NCI-H2196 treated with DMSO at 0.1 percent for 48 hours (cell line): ENCODE data around the gene CCDC106.

ENCODE experiments used
- DNase-seq: peaks from one replicate; lab custom pipeline; 2025; ENCODE audit not compliant: unreplicated experiment; lab: John Stamatoyannopoulos, UW

CCDC106 gene

GRCh38 chr19:55694656-55695491, 46.9 kb downstream of the CCDC106 start:
- DNase-seq = no peak

- no peak for DNase-seq
These were observed 47.7 kb downstream of the CCDC106 start for GRCh38 chr19:55695511-55696290.

- no peak for DNase-seq
These were observed 48.5 kb downstream of the CCDC106 start for GRCh38 chr19:55696301-55697068.

GRCh38 chr19:55697069-55697440, 49.0 kb downstream of the CCDC106 start:
- no peak for DNase-seq

- no peak for DNase-seq
These were observed 49.7 kb downstream of the CCDC106 start for GRCh38 chr19:55697698-55698097.

GRCh38 chr19:55698256-55698655, 50.2 kb downstream of the CCDC106 start:
- no peak for DNase-seq

GRCh38 chr19:55699221-55699620, 51.2 kb downstream of the CCDC106 start:
- DNase-seq = no peak

GRCh38 chr19:55700813-55701212, 52.8 kb downstream of the CCDC106 start:
- no peak for DNase-seq

GRCh38 chr19:55702131-55702627, 54.2 kb downstream of the CCDC106 start:
- DNase-seq = no peak
